Keratinocyte (primary cell): ENCODE measurements around the gene ADGRG1.

Source experiments
- EZH2 ChIP-seq: IDR thresholded peaks from one replicate; pipeline ENCODE4 v1.6.1; 2012; ENCODE audit warnings: inconsistent platforms, mild to moderate bottlenecking, low read length, moderate library complexity
- TF ChIP-seq, protein P1 (sequence below), 3 experiments: IDR thresholded peaks in 1 of 3; conservative IDR thresholded peaks in 1 of 3; optimal IDR thresholded peaks in 1 of 3; 2 replicates in 2 of 3; 3 replicates in 1 of 3; pipeline versions ENCODE3 to v1.5.1; 2011; ENCODE audit warnings: low read length in 3 of 3, mild to moderate bottlenecking in 3 of 3, moderate library complexity in 2 of 3, control low read depth in 1 of 3, inconsistent platforms in 1 of 3; ENCODE audit not compliant: insufficient read depth in 2 of 3; ENCODE audit errors: extremely low read depth in 1 of 3

DNA sequence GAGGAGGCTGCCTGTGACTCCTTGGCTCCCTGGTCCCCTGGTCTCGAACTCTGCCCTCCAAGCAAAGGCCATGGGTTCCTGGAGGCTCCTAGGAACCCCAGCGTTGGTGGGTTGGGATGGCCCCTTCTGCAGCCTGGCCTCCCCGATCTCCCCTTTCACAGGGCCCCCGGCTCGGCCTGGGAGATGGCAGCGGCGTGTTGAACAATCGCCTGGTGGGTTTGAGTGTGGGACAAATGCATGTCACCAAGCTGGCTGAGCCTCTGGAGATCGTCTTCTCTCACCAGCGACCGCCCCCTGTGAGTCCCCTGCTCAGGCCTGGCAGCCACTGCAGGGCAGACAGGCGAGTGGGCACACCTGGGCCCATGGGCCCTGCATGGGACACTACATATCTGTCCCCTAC is 50.6 kb downstream of the ADGRG1 start:
- TF ChIP-seq, protein P1, sequence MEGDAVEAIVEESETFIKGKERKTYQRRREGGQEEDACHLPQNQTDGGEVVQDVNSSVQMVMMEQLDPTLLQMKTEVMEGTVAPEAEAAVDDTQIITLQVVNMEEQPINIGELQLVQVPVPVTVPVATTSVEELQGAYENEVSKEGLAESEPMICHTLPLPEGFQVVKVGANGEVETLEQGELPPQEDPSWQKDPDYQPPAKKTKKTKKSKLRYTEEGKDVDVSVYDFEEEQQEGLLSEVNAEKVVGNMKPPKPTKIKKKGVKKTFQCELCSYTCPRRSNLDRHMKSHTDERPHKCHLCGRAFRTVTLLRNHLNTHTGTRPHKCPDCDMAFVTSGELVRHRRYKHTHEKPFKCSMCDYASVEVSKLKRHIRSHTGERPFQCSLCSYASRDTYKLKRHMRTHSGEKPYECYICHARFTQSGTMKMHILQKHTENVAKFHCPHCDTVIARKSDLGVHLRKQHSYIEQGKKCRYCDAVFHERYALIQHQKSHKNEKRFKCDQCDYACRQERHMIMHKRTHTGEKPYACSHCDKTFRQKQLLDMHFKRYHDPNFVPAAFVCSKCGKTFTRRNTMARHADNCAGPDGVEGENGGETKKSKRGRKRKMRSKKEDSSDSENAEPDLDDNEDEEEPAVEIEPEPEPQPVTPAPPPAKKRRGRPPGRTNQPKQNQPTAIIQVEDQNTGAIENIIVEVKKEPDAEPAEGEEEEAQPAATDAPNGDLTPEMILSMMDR (optimal IDR thresholded peaks at IDR 0.05 in 1 of 3, IDR thresholded peaks at IDR 0.05 in 1 of 3, conservative IDR thresholded peaks at IDR 0.05 in 1 of 3; ENCODE audit: extremely low read depth in 1 of 3, insufficient read depth in 2 of 3, low read length in 3 of 3) = no peak
- no peak for TF ChIP-seq EZH2
